Transverse colon (tissue), 4 donors: ENCODE data around the gene SLC38A1.

Experiments
- POLR2A ChIP-seq: fragments of 450-650 bp; IDR thresholded peaks from one replicate; pipeline ENCODE4 v1.6.1; 2016; ENCODE audit warnings: antibody characterized with exemption, mild to moderate bottlenecking, moderate library complexity
- POLR2AphosphoS5 ChIP-seq, 3 donors: sonication (generic); formaldehyde crosslinking; IDR thresholded peaks; one replicate each; pipeline ENCODE4 v1.6.1; 2016; ENCODE audit warnings: antibody characterized with exemption in 3 of 3
- TF ChIP-seq, protein P1 (sequence below), 5 experiments: fragments of 200-600 bp in 3 of 5; fragments of 450-650 bp in 2 of 5; sonication (generic) in 3 of 5; IDR thresholded peaks; 1 replicate in 2 of 5; 2 replicates in 3 of 5; pipeline ENCODE4 v1.5.1; 2016 to 2017; ENCODE audit warnings: antibody characterized with exemption in 5 of 5, inconsistent platforms in 3 of 5, mild to moderate bottlenecking in 2 of 5, moderate library complexity in 1 of 5

DNA sequence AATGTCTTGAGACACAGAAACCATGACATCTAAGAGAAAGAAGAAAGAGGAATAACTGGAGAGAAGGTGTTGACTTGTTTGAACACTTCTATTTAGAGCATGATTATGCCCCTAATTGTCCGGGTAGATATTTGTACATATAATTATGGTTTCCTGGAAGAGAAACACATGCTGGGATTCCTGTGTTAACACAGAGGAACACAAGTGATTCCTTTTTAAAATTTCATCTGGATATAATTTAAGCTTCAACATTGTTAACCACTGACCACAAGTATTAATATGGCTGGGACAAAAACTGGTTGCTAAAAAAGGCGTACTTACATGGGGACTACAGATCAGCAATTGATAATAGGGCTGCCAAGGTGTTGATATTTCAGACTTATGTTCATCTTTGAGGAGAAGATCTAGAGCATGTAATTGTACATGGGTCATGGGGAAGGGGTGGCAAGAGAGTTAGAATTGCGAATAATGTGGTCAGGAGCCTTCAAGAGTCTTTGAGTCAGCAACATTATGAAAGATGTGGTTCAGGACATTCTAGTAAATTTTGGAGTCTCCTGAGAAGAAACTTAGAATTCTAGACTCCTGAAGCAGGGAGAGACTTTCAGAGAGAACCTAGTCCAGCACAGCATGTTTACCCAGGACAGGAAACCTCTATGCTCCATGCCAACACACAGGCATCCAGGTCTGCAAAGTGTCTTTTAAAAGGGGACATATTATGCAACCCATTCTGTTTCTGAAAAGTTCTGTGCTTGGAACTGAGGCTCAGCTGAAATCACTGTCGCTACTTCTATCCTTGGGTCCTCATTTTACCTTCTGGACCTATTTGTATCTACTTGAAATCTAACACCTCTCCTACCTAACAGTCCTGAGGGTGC, 56.5 kb downstream of the SLC38A1 start:
- TF ChIP-seq, protein P1, sequence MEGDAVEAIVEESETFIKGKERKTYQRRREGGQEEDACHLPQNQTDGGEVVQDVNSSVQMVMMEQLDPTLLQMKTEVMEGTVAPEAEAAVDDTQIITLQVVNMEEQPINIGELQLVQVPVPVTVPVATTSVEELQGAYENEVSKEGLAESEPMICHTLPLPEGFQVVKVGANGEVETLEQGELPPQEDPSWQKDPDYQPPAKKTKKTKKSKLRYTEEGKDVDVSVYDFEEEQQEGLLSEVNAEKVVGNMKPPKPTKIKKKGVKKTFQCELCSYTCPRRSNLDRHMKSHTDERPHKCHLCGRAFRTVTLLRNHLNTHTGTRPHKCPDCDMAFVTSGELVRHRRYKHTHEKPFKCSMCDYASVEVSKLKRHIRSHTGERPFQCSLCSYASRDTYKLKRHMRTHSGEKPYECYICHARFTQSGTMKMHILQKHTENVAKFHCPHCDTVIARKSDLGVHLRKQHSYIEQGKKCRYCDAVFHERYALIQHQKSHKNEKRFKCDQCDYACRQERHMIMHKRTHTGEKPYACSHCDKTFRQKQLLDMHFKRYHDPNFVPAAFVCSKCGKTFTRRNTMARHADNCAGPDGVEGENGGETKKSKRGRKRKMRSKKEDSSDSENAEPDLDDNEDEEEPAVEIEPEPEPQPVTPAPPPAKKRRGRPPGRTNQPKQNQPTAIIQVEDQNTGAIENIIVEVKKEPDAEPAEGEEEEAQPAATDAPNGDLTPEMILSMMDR (IDR thresholded peaks at IDR 0.05): no peak
- no peak for TF ChIP-seq POLR2A
- no peak for TF ChIP-seq POLR2AphosphoS5 (IDR thresholded peaks at IDR 0.05)
